RWPE2 (cell line): Measurements from ENCODE around the gene PCP2.

Experiments used
- ATAC-seq: fragments of 200-7000 bp; cut with Tn5 transposase; 3 replicates; pipeline ENCODE4 v1.9.1; 2021; ENCODE audit warnings: low read depth
- DNase-seq: peaks from one replicate; pipeline ENCODE4 v3.0.0-alpha.2; 2020; ENCODE audit warnings: low spot score
- H3K27ac ChIP-seq: fragments of 450-650 bp; 2 replicates; pipeline ENCODE4 v1.5.1; 2017; ENCODE audit warnings: mild to moderate bottlenecking; ENCODE audit not compliant: poor library complexity, severe bottlenecking
- H3K27me3 ChIP-seq: fragments of 250-450 bp; sonication (Bioruptor Pico); 2 replicates; pipeline ENCODE4 v1.5.1; 2021; ENCODE audit warnings: mild to moderate bottlenecking, moderate library complexity; ENCODE audit not compliant: insufficient read depth, poor library complexity, severe bottlenecking
- H3K36me3 ChIP-seq: fragments of 250-450 bp; sonication (Bioruptor Pico); 2 replicates; pipeline ENCODE4 v1.5.1; 2020; ENCODE audit warnings: low read depth, mild to moderate bottlenecking, moderate library complexity
- H3K4me1 ChIP-seq: fragments of 250-450 bp; sonication (Bioruptor Pico); 2 replicates; pipeline ENCODE4 v1.5.1; 2021; ENCODE audit warnings: mild to moderate bottlenecking, moderate library complexity; ENCODE audit not compliant: insufficient read depth, poor library complexity, severe bottlenecking
- H3K4me3 ChIP-seq: fragments of 250-450 bp; sonication (Bioruptor Pico); 2 replicates; pipeline ENCODE4 v1.5.1; 2021; ENCODE audit warnings: mild to moderate bottlenecking, moderate library complexity; ENCODE audit not compliant: severe bottlenecking
- H3K9me3 ChIP-seq: fragments of 250-450 bp; sonication (Bioruptor Pico); 2 replicates; pipeline ENCODE4 v1.5.1; 2021; ENCODE audit warnings: mild to moderate bottlenecking, moderate library complexity; ENCODE audit not compliant: severe bottlenecking
- CTCF ChIP-seq: fragments of 450-650 bp; IDR thresholded peaks from one replicate; pipeline ENCODE4 v1.5.1; 2017; ENCODE audit warnings: mild to moderate bottlenecking, moderate library complexity; ENCODE audit not compliant: poor library complexity, severe bottlenecking

The PCP2 gene

GRCh38 chr19:7639863-7640348 is 6.4 kb upstream of the PCP2 start:
- H3K27me3 ChIP-seq = no peaks in the 10 kb centered on the region
- ATAC-seq = no peak
- no peak overlapping the region for H3K4me3 ChIP-seq
- TF ChIP-seq CTCF = no peak
- H3K36me3 ChIP-seq = no peaks in the 10 kb centered on the region; the same call in 1 of the 2 replicates
- H3K27ac ChIP-seq = no peak overlapping the region
- no peak for DNase-seq
- H3K4me1 ChIP-seq = peaks cover 3% of the 10 kb centered on the region
- no peaks in the 10 kb centered on the region for H3K9me3 ChIP-seq

GRCh38 chr19:7638802-7639465 is 5.4 kb upstream of the PCP2 start:
- DNase-seq (no peak), ATAC-seq (no peak)
- Histone ChIP-seq H3K27ac (no peak overlapping the region), H3K9me3 (no peaks in the 10 kb centered on the region), H3K36me3 (no peaks in the 10 kb centered on the region; the same call in 1 of the 2 replicates), H3K4me3 (no peak overlapping the region), H3K4me1 (peaks cover 3% of the 10 kb centered on the region), H3K27me3 (no peaks in the 10 kb centered on the region)
- TF ChIP-seq CTCF = no peak

GRCh38 chr19:7637374-7638256 is 4.1 kb upstream of the PCP2 start:
- Histone ChIP-seq H3K4me3 (peak overlapping the region; percentile 79), H3K9me3 (no peaks in the 10 kb centered on the region), H3K27me3 (no peaks in the 10 kb centered on the region), H3K4me1 (peaks cover 3% of the 10 kb centered on the region), H3K27ac (peak overlapping the region; percentile 22), H3K36me3 (no peaks in the 10 kb centered on the region; the same call in 1 of the 2 replicates)
- no peak for TF ChIP-seq CTCF
- ATAC-seq = peak; percentile 32; the same call in 1 of the 3 replicates
- DNase-seq = no peak

- peak within 1 kb of the TSS; percentile 79 for H3K4me3 ChIP-seq
- peak; percentile 78 for ATAC-seq
These were observed 3.3 kb upstream of the PCP2 start, which contains the start of gene STXBP2 for GRCh38 chr19:7636691-7637373. STXBP2 (plus strand) TSS chr19:7637110; CDS start chr19:7637150, 40 bp downstream.

More at GRCh38 chr19:7636691-7637373, 3.3 kb upstream of the PCP2 start, which contains the start of gene STXBP2:
- TF ChIP-seq CTCF = no peak
- Histone ChIP-seq H3K27me3 (no peaks in the 10 kb centered on the region), H3K36me3 (no peaks in the 10 kb centered on the region; the same call in 1 of the 2 replicates), H3K4me1 (peaks cover 3% of the 10 kb centered on the region), H3K9me3 (no peaks in the 10 kb centered on the region), H3K27ac (peak within 1 kb of the TSS; percentile 22)
- no peak for DNase-seq
